NCI-H1105 treated with DMSO at 0.1 percent for 48 hours (cell line): ENCODE results near the gene BRD1.

Source experiments
- DNase-seq: peaks from one replicate; lab custom pipeline; 2025; lab: John Stamatoyannopoulos, UW

Gene BRD1

DNA sequence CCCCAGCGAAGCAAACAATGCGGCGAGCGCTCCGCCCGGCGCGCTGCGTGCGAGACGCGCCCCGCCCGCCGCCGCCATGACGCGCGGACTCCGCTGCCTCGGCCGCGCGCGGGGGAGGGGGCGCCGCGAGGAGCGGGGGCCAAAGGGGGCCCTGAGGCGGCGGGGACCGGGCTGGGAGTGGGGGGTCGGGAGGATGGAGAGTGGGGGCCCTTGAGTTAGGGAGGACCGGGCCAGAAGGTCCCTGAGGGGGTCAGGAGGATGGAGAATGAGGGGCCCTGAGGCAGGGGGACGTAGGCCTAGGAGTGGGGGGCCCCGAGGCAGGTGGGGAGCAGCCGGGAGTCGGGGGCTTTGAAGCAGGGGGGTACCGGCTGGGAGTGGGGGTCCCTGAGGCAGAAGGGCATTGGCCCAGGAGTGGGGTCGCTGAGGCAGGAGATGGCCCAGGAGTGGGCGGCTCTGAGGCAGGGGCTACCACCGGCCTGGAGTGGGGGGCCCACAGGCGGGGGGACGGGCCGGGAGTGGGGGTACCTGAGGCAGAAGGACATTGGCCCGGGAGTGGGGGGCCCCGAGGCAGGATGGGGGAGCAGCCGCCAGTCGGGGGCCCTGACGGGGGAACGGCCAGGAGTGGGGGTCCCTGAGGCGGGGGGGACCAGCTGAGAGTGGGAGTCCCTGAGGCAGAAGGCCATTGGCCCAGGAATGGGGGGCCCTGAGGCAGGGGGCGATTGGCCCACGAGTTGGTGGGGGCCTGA is at the start of gene BRD1:
BRD1 (minus strand) TSS at position 21 of the 746 bp plus-strand sequence. CDS start 3,556 bp downstream, outside the sequence.
- DNase-seq, result peak; percentile 21

DNA sequence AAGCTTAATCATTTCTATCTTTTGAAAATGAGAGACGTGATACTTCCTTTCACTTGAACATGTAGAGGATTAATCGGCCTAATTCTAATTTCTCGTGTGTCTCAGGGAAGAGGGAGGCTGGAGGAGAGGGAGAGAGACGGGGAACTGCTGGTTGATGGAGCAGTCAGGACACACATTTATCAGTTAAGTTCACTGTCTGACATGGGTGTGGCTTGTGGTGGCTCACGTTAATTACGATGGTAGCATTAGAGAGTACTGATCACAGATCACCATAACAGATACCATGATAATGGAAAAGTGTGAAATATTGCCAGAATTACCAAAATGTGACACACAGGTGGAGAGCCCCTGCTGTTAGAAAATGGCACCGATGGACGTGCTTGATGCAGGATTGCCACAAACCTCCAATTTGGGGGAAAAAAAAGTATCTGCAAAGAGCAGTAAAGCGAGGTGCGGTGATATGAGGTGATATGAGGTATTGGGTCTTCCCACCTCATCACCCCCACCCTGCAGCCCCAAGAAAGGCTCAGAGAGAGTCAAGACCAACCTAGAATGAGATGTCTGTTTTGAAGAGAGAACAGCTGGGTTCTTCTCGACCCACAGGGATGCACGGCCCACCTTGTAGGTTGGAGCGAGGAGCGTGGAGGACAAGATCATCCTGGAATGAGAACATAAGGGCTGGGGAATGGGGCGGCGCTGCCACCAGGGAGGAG is 45.7 kb upstream of the BRD1 start:
- DNase-seq, result no peak

- no peak for DNase-seq
Observed at GRCh38 chr22:49872347-49872746, 44.7 kb upstream of the BRD1 start.

DNA sequence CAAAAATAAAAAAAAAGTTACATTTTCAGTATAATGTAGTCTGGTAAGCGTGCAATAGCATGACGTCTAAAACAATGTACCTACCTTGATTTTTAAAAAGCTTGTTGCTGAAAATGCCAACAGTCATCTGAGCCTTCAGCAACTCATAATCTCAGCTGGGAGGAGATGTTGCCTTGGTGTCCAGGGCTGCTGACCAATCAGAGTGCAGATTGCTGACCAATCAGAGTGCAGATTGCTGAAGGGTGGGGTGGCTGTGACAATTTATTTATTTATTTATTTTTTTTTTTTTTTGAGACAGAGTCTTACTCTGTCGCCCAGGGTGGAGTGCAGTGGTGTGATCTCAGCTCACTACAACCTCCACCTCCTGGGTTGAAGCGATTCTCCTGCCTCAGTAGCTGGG is 43.8 kb upstream of the BRD1 start:
- no peak for DNase-seq

- no peak for DNase-seq
Observed at GRCh38 chr22:49869845-49870712, 42.4 kb upstream of the BRD1 start.

DNA sequence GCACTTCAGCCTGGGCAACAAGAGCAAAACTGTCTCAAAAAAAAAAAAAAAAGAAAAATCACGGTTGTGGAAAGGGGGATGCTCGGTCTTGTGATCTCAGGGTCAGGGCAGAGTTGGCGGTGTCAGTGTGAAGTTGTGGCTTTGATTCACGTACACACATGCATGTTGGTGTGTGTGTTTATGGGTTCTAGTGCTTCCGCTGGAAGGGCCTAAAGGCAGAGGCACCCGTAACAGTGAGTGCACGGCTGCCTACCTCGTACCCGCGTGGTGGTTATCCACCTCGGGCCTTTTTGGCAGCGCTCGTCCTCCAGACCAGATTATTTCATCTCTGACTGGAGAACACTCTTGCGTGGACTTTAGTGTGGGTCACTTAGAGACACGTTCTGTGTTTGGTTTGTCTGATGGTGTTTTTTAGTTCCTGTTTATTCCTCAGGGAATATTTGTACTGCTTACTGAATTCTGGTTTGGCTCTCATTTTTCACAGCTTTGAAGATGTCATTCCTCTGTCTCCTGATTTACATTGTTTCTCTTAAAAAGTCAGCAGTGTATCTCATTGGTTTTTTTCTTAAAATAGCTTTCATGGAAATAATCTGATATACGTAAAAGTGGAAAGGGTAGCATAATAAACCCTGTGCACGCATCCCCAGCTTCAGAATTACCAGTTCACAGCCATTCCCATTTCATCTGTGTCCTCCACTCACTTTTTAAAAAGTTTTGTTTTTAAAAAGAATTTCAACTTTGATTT is 41.6 kb upstream of the BRD1 start:
- no peak for DNase-seq

DNA sequence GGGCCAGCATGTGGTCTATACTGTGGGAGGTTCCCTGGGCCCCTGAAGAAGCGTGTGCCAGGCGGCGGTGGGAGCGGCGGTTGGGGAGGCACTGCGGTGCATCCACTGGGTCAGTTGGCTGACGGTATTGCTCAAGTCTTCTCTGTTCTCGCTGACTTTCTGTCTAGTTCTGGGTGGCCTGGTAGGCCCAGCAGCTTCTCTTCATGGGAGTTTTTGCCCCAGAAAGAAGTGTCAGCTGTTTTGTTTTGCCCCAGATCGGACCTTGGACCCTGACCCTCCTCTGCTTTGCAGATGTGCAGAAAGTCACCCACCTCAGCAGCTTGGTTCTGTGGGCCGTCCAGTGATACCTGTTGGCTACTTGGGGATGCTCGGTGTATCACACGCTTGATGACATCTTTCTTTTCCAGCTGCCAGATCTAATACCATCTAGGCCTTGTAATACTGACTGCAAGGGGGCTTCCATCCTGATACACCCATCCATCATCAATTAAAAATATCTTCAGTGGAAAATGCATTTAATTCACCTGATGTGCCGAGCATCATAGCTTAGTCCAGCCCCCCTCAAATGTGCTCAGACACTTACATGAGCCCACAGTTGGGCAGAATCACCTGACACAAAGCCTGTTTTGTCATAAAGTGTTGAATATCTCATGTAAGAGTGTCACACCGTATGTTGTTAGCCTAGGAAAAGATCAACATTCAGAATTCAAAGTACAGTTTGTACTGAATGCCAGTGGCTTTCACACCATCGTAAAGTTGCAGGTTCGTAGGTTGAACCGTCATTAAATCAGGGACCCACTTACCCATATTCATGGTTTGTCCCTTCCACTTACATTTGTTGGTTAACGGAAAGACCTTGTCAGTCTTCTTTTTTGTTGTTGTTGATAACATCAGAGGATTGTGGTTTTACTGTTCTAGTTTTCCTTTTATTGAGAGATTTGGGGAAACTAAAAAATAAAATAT is 39.9 kb upstream of the BRD1 start:
- DNase-seq, result no peak

- DNase-seq, result no peak
Observed at GRCh38 chr22:49866646-49867045, 39.0 kb upstream of the BRD1 start.

GRCh38 chr22:49866134-49866533 is 38.5 kb upstream of the BRD1 start:
- no peak for DNase-seq

DNA sequence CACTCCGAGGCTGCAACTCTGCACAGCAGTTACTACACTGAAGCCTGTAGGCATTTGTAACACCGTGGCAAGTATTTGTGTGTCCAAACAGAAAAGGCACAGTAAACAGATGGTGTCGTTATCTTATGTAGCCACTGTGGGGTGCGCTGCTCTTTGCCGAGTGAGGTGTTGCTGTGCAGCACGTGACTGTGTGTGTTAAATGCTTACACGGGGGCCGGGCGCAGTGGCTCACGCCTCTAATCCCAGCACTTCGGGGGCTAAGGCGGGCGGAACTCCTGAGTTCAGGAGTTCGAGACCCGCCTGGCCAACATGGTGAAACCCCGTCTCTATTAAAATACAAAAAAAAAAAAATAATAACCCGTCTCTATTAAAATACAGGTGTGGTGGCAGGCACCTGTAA is 37.5 kb upstream of the BRD1 start:
- no peak for DNase-seq

DNA sequence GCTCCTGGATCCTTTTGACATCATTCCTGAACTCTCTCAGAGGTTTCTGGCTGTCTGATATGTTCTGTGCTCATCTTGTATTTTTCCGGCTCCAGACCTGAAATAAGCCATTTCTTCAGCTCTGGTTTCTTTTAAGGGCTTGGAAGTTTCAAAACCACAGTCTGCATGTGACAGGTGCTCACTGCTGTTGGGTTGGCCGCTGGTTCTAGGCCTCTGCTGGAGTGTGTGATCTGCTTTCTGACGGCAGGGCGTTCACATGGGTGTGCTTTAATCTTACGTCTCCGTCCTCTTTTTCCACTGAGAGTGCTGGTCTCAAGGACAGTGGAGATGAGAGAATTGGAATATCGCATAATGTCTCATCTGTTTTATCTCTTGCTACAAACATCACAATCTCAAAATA is 36.3 kb upstream of the BRD1 start:
- no peak for DNase-seq

DNA sequence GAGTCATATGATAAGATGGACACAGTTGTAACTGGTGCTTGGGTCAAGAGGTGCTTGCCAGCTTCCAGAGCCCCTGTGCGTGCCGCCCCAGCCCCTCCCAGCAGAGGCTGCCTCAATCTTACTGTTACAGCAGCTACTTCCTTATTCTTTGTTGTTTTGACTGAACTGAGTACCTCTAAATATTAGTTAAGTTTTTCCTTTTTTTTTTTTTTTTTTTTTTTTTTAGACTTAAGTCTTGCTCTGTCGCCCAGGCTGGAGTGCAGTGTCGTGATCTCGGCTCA is 34.8 kb upstream of the BRD1 start:
- DNase-seq, result no peak

DNA sequence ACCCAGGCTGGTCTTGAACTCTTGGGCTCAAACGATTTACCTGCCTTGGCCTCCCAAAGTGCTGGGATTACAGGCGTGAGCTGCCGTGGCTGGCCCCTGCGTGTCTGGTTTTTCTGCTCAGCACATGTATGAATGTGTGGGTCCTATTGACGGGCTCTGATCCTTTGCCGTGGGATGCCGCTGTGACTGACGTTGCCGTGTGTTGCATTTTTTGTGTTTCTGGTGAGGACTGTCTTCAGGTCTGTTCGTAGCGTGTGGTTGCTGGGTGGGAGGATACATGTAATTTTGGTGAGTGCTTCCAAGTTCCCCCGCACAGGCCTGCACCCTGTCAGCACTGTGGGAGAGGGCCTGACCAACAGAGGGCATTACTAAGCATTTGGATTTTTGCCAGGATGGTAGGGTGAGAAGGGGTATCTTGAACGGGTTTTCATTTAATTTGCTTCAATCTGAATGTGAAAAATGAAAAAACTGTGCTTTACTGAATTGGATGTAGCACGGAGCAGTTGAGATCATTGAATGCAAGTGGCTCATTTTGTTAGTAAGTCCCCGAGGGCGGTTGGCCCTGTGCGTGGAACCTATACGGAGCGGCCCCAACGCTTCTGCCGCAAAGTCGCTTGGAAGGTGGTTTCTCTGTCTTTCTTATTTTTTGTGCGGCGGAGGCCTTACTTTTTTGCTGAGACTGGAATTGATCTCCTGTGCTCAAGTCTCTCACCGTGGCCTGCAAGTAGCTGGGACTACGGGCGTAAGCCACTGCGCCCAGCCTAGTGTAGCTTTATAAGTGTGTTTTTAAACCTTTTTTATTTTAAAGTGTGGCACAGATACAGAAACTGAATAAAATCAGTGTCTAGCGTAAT is 34.2 kb upstream of the BRD1 start:
- DNase-seq, result no peak

DNA sequence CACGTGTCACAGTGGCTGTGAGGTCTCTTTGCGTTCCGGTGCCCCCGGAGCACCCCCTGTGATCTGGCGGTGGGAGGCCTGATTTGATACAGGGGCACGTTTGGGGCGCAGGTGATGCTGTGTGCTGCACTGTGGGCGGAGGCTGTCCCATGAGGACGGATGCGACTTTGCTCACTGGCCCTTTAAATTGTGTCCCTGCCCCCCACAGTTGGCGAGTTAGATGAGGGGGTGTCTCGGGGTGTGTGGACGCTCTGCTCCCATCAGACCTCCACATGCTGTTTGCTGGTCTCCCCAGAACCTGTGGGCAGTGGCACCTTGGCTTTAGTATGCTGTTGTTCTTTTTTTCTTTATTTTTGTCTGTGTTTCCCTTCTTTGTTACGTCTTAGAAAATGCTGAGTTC is 31.2 kb upstream of the BRD1 start:
- DNase-seq, result no peak

GRCh38 chr22:49856766-49857618 is 29.3 kb upstream of the BRD1 start:
- no peak for DNase-seq

- no peak for DNase-seq
Observed at GRCh38 chr22:49856343-49856742, 28.7 kb upstream of the BRD1 start.

DNA sequence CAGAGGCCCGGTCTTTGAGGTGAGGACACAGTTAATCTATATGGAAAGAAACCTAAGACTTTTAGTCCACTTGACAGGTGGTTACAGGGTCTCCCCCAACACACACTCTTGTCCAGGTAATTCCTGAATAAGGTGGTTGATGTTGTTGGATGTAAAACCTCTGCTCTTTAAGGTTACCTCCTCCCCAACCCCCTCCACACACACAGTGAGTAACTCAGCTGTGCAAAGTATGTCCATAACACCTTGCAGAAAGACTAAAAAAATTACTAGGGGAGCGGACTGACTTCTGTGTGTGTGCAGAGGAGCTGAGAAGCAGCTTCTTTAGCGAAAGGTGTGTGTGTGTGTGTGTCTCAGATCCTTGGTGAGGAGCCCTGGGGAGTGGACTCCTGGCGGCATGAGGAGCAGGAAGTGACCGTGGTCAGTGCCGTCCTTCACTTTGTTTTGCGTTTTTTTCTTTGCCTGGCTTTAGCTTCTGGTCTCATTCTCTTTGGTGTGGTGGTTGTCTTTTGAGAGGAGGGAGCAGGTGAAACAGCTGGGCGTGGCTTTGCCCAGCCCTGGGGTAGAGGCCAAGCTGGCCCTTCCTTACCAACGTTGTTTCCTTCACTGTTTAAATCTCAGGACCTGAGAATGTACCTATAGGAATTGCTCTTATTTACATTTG is 27.7 kb upstream of the BRD1 start:
- DNase-seq, result no peak

DNA sequence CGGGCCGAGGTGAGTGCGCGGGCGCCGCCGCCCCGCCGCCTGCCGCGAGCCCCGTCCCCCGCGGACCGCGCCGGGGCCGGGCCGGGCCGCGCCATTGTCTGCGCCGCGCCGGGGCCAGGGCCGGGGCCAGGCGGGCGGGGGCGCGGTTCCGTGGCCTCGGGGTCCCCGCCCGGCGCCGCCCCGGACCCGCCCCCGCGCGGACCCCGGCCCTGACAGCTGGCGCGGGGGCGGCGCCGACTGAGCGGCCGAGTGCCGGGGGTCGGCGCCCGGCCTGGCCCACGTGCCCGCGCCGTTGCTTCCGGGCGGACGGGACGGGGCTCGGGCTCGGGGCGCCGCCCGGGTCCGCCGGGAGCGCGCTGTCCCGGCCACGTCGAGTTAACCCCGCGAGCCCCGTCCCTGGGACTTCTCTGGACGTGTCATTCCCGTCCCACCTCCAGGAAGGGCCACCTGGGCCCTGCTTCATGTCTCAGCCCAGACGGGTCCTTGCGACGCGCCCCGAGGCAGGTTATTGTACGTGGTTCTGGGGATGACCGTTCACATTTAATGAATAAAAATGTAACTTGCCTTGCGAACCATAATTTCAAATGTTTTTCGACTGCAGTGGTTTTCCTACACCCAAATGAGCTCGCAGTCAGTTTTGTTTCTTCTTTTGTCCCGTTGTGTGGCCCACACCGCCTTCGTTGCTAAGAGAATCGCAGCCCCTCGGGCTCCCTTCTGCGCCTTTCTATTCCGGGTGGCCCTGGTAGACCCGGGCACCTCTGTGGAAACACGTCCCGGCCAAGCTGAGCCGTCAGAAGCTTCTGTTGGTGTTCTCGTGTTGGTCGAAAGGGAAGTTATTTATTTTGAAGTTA is 26.5 kb upstream of the BRD1 start:
- no peak for DNase-seq
